ENCODE measurements around the gene KITLG. TPM values are rescaled to one million over a fixed set of nuclear protein-coding genes. Genes with fewer than 3 reads are reported as not detected.
"Not testable (repeated sequence)": the region's sequence is repeated elsewhere in the genome, so short reads cannot be mapped to it uniquely, and the experiment has no call there.

Gene KITLG
- total RNA-seq, 1 donor from 2014 or later, result 12.7 TPM

DNA sequence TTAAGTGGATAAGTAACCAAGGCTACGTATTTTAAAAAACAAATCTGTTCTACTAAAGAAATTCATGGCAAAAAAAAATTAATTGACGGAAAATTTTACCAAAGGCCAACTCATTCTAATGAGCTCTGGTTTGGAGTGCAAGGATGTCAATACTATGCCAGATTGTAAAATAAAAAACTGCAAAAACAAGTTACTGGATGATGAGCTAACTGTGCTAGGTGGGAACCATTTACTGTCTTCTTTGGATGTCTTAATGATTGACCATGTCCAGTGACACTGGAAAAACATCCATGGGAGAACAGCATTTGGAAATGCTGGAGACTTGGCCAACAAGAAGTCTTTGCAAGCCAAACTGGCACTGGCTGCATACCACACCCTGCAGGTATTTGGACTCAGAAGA, 41.6 kb downstream of the KITLG start:
- no peak for ATAC-seq

GRCh38 chr12:88538250-88538649, 42.0 kb downstream of the KITLG start:
- ATAC-seq, result no peak

DNA sequence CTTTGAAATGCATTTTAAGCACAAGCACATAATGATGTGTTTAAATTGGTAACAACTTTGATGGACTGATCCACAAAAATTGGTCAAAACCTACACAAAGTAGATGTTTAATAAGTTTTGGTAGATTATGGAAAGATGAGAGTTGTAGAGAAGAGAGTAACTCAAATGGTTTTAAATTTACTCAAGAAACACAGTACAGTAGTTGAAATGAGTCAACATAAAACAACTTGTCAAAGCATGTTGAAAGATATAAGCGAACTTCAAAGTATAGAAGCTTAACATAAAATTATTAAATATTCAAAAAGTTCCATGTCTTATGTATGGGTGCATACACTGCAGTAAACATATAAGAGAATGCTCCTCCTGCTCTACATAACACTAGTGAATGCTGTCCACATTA, 49.4 kb downstream of the KITLG start:
- ATAC-seq, result no peak

DNA sequence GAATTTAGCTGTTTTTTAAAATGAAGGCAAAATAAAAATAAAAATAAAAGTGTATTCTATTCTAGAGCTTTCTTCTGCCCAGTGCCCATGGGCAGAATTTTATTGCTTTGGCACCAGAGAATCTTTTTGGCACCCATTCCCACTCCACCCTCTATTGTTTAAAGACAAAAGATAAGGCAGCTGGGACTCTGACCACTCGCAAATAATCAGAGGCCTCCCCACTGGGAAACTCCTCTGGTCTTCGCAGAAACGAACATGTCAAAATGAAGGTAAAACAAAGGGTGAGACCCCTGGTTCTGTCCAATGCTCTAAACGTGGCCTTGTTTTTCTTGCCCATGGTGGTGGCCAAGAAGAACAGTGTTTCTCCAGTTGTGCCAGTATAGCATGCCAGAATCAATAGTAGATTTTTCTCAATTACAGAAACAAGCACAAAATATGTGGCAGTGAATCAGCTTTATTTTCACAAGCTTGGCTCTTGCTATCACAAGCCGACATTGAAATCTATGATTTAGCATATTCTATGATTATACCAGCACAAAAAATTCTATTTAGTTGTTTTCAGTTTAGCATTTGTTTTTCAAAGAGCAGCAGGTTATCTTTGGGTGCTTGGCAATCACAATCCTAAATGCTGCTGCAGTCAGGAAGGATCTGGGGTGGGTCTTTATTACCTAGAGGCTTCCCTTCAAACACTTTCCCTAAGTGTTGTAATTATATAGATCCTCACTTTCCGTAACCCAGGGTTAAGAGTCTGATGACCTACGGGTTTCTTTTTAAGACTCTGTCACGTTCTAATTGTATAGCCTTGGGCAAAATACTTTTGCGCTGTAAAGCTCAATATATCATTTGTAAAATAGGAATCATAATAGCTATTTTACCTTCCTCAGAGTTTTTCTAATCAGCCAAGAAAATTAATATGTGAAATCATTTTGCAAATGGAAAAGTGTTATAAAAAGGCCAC, 50.5 kb downstream of the KITLG start:
- no peak for ATAC-seq

DNA sequence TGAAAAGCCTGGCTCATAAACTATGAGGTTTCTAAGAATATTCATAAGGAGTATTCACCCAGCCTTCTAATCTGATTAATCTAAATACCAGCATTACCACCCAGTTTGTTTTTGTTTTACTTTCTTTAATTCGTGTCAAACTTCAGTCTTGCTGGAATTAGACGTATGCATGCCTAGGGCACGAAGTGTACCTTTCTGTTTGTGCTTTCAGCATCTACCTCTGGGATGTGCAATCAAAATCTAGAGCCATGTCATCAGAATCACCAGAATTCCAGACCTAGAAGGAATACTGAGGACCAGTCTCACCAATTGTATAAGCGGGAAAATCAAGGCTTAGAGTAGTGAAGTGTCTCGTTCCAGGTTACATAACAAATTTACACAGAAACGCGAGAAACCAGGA, 57.3 kb downstream of the KITLG start:
- no peak for ATAC-seq

DNA sequence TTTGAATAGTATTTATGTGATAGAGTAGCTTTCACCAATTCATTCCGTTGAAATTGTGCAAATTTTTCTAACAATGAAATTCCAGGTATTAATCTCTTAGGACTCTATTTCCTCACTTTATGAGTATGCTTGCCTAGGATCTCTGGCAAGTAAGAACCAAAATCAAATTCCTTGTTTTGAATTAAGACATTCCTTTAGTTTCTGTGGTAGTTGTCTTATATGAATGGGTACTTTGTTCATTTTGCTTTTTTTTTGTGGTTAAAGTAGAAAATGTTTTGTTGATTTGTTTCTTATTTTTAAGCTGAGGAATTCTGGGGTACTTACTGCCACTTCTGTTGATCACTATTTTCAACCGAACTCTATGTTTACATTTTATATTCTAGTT, 59.8 kb downstream of the KITLG start:
- no peak for ATAC-seq

GRCh38 chr12:88519802-88520435, 60.4 kb downstream of the KITLG start:
- ATAC-seq, result peak; percentile 67

DNA sequence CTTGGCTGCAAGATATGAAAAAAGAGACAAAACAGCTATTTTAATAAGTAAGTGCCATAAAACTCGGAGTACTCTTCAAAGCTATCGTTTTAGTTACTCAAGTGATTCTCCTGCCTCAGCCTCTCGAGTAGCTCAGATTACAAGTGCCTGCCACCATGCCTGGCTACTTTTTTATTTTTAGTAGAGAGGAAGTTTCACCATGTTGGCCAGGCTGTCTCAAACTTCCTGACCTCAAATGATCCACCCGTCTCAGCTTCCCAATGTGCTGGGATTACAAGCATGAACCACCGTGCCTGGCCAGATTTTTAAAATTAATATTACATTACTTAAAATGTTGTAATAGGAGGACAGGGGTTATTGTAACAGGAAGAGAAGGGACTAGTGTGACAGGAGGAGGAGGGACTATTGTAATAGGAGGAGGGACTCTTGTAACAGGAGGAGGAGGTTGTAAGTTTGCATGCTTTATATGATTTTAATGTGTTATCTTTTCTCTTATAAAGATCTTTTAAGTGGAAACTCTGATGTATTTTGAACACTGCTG, 61.3 kb downstream of the KITLG start:
- no peak for ATAC-seq

GRCh38 chr12:88516811-88517210, 63.5 kb downstream of the KITLG start:
- no peak for ATAC-seq

DNA sequence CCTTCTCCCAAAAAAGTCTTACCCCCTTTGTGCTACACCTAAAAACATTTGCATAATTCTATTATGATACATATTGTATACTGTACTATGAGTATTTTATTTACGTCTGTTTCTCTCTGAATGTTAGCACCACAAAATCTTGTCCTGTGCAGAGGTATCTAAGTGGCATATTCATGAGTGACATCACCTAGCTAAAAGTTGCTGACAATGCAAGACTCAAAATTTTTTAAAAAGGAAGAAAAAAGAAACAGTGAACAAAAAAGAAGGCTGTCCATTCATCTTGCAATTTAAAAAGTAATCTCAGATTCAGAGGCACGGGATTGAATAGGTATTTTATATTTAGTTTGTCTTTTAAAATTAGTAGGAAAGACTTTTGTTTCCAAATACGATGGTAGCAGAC, 69.4 kb downstream of the KITLG start:
- ATAC-seq, result no peak

GRCh38 chr12:88509851-88510250, 70.4 kb downstream of the KITLG start:
- ATAC-seq, result no peak

DNA sequence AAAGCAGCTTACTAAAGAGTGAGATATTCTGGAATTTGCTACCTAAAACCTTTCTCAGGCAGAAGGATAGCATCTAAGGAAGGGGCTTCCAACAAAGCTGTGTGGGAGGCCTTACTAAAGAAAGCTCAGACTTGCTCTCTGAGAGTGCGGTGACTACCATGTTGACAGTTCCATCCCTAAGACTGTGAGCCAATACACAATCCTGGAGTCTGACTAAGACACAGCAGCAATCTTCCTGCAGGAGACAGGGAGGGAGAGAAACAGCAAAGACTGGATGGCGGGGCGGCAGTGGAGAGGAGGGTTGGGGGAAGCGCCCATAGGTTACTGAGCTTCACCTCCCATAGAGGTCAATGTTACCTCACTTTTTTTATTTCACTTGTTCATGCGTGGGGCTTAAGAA, 70.9 kb downstream of the KITLG start:
- ATAC-seq, result no peak

- ATAC-seq, result not testable (repeated sequence)
Observed at GRCh38 chr12:88507851-88508250, 72.4 kb downstream of the KITLG start.

DNA sequence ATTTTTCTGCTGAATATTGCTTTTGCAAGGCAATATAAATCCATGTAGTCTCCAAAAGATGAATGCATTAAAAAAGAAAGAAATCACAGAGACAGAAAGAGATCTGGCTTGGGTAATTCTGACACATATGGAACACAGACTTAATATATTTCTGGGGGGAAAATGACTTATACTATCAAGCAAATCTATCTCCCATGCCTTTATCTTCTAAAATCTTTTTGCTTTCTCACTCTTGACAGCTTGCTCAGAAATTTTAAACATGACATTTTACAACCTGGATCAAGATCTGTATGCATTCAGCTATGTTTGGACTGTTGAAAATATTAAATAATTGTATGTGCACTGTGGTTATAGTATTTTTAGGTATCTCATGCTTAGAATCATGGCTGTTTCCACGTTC, 73.0 kb downstream of the KITLG start:
- ATAC-seq, result no peak

GRCh38 chr12:88505696-88506095, 74.6 kb downstream of the KITLG start:
- ATAC-seq, result no peak

- ATAC-seq, result no peak
Observed at GRCh38 chr12:88503281-88503703, 77.0 kb downstream of the KITLG start.

- peak; percentile 84 for ATAC-seq
Observed at GRCh38 chr12:88501972-88502938, 78.0 kb downstream of the KITLG start.

DNA sequence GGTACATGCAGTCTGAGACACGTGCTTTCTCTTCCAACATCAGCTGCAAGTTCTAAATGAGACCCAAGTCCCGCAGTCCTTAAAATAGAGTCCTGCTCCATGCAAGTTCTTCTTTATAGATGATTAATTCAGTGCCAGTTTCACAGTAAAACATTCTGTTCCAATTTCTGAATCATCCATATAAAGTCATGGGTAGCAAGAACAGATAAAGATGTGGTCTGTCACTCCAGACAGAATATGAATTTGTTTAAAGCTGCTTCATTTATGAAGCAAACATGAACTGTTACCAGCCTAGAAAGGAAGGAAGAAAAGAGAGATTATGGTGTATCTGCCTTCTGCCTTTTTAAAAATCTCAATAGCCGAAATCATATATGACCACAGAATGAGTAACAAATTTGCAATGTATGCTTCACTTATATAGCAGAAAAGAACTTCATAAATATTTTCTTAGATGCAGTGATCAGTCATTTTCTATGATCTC, 83.3 kb downstream of the KITLG start:
- no peak for ATAC-seq

DNA sequence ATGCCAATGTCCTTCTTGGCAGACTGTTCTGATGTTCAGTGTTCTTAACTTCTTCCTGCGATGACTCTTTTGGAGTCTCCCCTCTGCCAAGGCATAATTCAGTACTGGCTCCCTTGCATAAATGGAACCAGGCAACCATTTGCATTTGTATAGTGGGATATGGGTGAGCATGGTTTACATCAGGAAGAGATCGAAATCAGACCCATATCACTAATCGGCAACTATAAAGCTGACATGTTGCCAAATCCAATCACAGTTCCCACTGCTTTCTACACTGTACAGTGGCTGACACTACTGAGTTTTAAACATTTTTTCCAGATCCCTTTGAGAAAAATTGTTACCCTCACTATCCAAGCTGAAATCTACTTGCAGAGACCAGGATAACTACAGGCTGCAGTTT, 83.8 kb downstream of the KITLG start:
- no peak for ATAC-seq

- no peak for ATAC-seq
Observed at GRCh38 chr12:88495031-88495430, 85.2 kb downstream of the KITLG start.

GRCh38 chr12:88494520-88494919, 85.8 kb downstream of the KITLG start:
- no peak for ATAC-seq

- no peak for ATAC-seq
Observed at GRCh38 chr12:88493636-88494035, 86.6 kb downstream of the KITLG start.

Measured in esophagus mucosa (tissue), 1 donor.